Middle frontal gyrus (tissue), 1 donor: ENCODE data around the gene MEIOSIN.
"Not testable (repeated sequence)": the region's sequence is repeated elsewhere in the genome, so short reads cannot be mapped to it uniquely, and the experiment has no call there.

Experiments
- DNase-seq: peaks from one replicate; pipeline ENCODE4 v3.0.0-alpha.2; 2015; ENCODE audit warnings: low spot score; ENCODE audit errors: extremely low spot score

The MEIOSIN gene

DNA sequence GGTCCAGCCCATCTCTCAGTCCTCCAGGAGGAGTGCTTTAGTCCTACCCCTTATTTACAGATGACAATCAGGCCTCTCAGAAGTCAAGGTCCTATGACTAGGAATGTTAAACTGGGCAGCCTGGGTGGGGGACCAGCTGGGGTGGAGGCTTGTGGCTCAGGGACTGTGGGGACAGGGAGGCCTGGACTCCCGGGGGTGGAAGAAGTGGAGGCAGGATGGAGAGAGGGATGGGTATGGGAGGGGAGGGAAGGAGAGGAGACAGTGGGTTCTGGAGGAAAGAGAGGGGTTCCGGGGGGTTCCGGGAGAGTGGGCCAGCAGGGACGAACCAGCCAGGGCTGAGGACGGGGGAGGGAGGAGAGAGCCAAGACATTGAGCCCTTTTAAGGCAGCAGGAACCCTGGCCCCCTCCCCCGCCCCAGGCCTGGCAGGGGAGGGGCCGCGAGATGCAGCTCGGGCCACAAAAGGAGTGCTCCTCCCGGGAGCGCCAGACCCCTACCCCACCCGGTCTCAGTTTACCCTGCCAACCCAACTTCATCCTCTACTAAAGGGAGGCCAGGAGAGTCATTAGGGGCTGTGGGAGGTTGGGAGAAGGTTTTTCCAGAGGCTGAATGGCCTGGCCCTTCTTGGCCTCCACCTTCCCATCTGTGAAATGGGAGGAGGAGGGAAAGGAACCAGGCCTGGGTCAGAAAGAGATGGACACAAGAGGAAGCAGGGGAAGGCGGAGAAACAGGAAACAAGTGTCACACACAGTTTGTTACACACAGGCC, 47.4 kb downstream of the MEIOSIN start:
- no peak for DNase-seq

DNA sequence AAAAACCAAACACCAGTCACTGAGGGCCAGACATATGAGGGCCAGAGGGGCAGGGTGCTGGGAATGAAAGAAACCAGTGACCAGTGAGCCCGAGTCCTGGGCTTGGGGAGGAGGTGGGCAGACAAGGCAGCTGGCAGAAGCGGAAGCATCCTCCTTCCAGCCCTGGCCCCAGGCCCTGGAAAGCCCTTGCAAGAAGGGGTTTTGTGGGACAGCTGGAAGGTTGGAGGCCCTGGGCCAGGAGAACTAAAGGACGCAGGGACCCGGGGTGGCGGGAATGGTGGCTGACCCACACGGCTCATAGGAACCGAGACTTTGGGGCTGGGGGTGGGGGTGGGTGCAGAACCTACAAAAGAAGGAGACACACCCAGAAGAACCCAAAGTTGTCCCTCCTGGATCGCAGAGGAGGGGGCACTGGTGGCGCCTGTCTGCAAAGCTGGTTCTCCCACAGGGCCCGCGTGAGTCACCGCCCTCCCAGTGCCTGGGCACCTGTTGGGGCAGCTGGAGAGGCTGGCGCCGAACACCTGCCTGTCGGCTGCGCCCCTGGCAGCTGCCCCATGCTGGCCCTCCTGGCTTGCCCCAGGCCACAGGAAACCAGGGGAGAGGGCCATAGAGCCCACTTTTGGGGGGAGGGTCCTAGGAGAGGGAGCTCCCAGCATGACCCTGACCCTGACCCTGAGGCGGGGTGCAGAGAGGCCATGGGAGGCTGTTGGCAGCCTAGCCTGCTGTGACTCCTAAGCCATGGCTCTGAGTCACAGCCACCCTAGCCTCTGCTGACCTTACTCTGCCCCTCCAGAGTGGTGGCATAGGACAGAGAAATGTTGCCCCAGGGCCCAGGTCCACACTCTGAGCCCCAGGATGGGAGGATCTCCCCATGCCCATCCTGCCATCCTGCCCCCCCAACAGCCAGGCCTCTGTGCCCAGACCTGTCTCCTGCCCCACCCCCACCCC, 48.2 kb downstream of the MEIOSIN start:
- no peak for DNase-seq

DNA sequence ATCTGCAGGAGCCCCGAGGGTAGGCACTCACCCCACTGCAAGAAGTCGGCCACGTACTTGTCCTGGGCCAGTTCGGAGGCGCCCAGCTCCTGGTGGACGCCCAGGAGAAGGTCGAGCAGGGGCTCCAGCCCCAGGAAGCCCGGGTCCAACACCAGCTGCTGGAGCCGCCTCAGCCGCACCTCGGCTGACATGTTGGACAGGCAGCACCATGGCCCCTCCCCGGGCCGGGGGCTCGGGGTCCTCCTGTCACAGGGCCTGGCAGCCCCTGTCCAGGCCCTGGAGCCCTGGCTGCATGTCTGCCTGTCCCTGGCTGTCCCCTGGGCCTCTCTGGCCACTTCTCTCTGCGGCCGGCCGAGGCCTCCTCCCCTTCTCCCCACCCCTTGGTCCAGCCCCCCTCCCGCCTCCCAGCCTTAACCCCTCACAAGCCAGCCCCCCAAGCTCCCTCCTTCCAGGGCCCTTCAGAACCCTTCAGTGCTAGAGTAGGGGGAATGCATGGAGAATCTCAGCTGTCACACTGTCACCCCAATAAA, 49.0 kb downstream of the MEIOSIN start, which contains the start of gene DMPK:
Gene DMPK (minus strand): TSS at position 329 of the 530 bp plus-strand sequence. CDS start 138 bp downstream, at position 191.
- DNase-seq, result no peak

DNA sequence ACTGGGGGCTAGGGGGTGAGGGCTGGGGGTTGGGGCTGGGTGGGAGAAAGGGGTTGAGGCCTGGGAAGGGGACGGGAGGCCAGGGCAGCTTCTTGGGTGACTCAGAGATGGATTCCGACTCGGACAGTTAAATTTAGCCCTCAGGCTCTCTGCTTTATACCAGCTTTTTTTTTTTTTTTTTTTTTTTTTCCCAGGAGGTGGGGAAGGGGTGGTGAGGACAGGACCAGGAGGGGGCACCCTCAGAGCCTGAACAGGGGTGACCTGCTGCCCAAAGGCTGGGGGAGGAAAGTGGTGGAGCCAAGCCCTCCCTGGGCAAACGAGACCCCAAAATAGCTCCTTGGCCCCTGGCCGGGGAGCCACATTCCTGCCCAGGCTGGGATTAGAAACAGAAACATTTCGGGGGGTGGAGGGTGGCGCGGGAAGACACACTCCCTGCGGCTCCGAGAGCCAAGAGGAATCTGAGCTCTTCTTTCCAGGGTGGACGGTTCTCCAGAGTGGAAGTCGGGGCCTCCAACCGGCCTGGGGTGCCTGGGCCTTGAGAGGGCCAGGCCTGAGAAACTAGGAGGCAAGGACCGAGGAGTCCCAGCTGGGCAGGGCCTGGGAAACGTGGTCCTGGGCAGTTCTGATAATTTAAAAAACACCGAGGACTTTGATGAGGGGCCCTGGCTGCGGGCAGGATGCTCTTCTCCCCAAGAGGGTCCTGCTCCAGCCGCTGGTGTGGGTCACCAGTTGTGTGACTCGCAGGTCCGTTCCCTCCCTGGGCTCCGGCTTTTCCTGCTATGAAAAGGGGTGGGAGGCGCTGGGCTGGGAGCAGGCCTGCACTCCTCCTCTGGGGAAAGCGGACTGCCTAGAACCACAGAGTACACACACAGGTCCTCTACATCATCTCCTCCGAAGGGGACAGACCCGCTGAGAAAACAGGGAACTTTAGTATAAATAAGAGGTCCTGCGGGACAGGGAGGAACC, 49.9 kb downstream of the MEIOSIN start:
- DNase-seq, result no peak

DNA sequence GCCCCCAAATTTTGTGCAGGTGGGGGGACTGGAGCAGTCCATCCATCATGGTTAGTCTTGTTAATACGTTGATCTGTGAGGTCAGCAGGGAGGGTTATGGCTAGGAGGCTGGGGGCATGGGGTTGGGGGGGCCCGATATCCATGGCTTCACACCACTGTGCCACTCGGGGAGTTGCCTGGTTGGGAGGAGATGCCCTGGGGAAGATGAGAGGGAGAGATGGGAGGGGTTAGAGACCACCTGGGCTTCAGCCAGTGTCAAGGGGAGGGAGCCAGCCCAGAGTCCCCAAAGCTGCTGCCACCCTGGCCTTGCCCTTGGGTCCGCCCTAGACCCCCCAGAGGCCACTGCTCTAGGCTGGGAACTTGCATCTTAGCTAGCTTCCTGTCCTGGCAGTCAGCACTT, 50.9 kb downstream of the MEIOSIN start:
- DNase-seq, result no peak

DNA sequence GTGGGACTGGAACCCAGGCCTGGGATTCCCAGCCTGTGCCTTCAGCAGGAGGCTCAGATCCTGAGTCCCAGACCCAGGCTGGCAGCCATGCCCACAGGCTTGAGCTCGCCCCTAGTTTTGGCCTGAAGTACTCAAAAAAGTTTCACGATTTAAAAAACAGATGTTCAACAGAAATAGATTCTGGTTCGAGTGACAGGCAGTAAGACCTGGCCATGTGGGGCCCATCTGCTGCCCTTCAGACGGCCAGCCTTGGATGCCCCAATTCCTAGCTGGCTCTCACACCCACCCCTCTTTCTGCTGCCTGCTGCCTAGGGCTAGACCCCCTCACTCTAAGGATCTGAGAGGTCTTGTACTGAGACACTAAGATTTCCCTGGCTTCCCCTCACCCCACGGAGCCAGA, 51.9 kb downstream of the MEIOSIN start:
- no peak for DNase-seq

DNA sequence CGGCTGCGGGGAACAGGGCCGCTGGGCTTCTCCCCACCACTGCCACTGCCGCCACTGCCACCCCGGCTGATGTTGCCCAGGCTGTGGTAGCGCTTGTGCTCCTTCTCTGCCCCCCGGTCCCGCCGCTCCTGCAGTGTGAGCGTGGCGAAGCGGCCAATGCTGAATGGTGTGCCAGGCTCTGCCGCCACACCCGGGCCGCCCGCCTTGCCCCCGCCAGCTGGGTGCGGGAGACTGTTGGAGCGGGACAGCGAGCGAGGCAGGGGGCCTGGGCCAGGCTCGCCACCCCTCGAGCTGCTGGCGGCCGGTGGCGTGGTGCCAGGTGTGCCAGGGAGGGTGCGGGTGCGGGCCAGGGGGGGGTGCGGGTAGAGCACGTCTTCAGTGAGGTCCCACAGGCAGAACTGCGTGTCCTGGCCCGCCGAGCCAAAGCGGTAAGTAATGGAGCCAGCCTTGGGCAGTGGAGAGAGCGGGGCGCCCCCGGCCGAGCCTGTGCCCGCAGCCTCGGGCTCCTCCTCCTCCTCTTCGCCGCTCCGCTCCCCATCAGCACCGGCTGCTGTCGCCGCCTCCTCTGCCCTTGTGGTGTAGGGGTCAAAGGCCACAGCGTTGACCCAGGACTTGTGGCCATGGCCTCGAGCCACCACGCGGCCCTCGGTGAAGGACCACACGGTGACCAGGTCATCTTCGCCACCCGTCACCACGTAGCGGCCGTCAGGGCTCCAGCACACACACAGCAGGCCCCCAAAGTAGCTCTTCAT, 52.7 kb downstream of the MEIOSIN start:
- no peak for DNase-seq

DNA sequence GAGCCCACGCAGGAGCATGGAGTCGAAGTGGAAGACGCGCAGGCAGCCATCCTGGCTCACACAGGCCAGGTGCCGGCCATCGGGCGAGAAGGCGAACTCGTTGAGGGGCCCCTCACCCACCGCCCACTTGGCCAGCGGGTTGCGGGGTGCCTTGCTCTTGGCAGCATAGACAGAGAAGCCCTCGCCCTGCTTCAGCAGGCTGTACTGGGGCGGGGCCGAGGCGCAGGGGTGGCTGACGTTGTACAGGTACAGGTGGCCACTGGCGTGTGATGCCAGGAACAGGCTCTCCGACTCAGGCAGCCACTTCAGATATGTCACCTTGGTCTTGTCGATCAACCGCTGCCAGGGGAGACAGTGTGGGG, 53.3 kb downstream of the MEIOSIN start:
- DNase-seq, result no peak

DNA sequence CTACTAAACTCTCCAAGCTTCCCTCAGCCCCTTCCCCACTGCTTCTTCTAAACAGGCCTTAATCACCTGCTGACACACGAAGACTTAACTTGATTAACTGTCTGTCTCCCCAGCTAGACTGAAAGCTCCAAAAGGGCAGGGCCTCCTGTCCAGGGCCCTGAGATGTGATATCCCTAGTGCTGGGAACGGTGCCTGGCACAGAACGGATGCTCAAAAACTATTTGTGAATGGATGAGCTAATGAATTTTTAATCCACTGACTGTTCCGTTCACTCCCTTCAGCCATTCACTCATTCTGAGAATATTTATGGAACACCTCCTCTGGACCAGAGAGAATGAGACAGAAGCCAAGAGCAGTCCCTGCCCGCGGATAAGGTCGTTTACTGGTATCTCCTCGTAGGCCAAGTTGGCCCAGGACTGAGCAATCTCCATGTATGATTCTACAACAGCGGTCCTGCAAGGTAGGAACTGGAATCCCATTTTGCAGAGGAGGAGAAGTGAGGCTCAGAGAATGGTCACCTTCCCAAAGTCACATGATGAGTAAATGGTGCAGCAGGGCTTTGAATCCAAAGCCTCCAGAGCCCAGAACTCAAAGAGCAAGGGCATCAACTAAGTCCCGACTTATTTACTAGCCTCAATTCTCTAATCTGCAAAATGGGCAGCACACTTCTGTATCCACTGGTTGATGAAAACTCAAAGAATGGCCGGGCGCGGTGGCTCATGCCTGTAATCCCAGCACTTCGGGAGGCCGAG, 56.0 kb downstream of the MEIOSIN start:
- DNase-seq, result no peak

DNA sequence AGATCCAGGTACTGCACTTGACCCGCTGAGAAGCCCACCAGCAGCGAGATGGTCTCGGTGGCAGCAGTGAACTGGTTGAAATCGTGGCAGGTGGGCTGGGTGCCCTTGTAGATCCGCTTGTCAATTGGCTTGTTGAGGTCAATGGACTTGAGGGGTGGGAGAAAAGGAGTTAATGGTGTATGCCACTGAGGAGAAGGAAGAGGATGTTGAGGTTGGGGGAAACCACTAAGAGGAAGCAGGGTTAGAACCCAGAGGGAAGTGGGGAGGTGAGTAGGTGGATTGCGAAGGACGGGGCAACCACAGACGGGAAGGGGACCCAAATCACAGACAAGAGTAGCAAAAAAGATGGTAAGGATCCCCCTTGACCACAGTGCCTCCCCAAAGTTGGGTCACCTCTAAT, 57.7 kb downstream of the MEIOSIN start:
- no peak for DNase-seq

DNA sequence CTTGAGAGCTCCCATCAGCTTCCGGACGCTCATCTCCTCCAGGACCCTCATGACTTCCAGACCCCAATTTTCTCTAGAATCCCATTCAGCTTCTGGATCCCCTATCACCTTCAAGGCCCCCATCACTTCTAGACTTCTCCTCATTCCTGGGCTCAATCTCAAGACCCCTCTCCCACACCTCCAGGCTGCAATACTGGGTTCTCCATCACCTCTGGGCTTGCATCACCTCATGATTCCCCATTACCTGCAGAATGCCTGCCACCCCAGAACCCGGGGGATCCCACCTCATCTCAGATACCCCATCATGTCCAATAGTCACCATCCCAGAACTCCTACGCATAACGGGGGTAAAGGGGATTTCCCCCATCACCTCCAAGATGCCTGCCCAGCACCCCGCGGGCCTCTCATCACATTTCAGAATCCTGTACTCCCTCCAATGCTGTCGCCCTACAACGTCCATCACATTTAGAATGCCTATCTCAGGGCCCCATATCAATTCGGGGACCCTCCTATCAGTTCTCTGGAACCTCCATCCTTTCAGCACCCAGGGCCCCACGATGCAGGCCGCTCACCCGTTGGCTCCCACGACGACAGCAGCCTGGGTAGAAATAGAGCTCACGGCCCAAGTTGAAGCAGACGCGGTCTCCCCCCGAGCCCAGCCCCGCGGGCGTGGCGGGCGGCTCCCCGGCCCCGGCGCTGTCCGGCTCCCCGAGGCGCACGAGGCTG, 58.7 kb downstream of the MEIOSIN start:
- DNase-seq, result no peak

DNA sequence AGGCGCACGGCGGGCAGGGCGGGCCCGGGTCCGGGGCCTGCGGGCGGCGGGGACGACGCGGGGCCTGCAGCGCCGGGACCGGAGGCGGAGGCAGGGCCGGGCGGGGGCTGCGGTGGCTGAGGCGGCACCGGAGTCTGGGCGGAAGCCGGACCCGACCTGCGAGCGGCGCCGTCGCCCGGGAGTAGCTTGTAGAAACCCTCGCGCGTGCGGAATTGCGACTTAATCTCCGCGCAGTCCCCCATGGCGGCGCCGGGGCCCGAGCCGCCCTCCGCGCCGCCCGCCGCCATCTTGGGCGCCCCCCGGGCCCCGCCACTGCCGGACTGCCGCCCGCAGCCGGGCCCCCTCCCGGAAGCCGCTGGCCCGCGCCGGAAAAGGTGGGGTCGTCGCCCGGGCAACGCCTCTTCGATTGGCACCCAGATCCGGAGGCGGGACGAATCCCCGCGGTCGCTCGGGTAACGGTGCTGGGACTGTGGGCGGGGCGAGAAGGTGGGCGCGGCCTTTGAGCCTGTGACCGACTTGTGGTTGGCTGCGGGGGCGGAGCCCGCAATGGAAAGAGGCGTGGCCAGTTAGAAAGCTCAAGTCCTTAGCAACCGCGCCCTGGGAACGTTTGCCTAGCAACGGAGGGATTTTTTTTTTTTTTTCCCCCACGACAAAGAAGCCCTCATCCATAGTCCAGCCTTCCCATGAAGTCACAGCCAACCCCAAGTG, 59.4 kb downstream of the MEIOSIN start, which contains the start of gene DMWD:
Gene DMWD (minus strand): TSS at position 376 of the 708 bp plus-strand sequence. CDS start 89 bp downstream, at position 287.
- DNase-seq, result peak; percentile 98

DNA sequence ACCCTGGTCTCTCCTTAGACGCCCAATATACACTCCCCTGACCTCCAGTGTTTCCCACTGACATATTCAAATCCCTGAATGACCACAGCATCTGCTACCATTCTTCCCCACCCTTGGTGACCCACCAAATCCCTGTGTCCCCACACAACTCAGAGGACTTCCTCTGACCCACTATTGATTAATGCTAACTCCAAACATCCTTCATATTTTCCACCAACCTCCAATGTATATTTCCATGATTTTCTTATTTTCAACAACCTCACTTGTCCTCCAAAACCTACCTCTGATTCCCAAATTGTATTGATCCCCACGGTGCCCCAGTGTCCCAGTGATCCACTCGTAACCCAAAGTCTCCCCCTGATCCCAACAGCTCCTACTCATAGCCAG, 59.9 kb downstream of the MEIOSIN start:
- DNase-seq, result no peak

DNA sequence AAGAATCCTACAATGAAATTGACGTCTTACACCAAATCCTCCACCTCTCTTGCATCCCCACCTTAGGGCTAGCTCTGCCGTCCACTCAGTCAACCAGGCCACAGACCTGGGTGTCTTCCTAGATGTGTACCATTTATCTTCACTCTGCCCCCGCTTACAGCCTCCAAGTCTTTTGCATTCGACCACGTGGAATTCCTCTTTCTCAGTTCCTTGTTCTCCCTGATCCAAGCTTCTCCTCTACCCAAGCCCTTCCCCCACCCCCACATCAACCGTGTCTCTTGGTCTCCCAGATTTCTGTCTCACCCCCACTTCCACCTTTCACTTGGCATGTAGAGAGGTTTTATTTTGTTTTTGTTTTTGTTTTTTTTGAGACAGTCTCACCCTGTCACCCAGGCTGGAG, 60.6 kb downstream of the MEIOSIN start:
- no peak for DNase-seq

DNA sequence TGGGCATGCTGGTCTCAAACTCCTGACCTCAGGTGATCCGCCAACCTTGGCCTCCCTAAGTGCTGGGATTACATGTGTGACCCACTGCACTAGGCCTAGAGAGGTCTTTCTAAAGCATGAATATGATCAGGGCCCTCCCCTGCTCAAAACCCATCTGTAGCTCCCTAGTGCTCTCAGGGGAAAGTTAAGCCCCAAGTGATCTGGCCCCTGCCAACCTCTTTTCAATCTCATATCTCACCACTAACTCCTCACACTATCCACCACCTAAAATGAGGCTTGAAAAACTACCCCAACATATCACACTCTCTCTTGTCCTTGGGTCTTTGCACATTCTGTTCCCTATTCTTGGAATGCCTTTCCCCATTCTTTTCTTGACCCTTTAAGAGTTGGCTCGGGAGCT, 61.4 kb downstream of the MEIOSIN start:
- DNase-seq, result no peak

DNA sequence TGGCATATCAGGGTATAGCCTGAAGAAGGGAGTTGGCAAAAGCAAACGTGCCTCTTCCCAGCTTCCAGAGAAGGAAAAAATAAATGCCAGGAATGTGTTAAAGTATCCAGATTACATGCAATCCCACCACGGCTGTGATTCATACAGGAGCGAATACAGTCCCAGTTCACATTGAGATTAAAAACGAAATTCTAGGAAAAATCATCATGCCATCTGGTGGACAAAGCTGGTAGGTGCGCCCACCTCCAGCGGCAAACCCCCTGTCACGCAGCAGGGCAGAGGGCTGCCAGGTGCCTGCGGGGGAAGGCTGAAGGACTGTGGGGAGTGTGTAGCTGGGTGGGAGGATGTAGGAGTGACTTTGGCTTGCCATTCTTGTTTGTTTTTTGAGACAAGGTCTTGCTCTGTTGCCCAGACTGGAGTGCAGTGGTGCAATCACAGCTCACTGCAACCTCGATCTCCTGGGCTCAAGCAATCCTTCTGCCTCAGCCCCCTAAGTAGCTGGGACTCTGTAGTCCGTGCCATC, 65.8 kb downstream of the MEIOSIN start:
- DNase-seq, result peak; percentile 45

DNA sequence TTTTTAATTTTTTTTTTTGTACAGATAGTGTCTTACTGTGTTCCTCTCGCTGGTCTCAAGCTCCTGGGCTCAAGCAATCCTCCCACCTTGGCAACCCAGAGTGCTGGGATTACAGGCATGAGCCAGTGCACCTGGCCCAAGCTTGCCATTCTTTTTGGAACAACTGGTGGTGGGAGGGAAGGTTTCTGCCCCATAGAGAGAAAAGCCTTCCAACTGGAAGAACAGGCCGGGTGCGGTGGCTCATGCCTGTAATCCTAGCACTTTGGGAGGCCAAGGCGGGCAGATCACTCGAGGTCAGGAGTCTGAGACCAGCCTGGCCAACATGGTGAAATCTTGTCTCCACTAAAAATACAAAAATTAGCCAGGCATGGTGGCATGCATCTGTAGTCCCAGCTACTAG, 66.3 kb downstream of the MEIOSIN start:
- DNase-seq, result not testable (repeated sequence)

DNA sequence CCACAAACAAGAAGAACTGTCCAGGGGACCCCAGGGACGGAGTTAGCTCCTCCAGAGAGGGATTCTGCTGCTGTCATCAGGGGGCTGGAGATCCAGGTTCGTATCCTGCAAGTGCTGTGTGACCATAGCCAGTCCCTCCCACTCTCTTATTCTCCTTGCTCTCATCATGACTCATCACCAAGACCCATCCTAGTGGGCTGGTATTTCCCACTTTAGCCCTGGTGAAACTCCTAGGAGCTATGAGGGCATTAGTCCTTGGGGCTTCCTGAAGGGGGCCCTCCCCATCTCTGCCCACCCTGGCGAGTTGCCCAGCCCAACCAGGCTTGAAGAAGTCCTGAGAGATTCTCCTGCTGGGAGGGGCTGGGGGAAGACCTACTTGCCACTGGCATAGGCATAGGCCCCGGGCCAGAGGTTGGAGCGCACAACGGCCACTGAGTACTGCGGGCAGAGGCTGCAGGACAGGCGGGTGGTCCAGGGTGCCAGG, 66.9 kb downstream of the MEIOSIN start:
- no peak for DNase-seq
